Measurements from ENCODE around the gene SNAP47.

SNAP47 gene

DNA sequence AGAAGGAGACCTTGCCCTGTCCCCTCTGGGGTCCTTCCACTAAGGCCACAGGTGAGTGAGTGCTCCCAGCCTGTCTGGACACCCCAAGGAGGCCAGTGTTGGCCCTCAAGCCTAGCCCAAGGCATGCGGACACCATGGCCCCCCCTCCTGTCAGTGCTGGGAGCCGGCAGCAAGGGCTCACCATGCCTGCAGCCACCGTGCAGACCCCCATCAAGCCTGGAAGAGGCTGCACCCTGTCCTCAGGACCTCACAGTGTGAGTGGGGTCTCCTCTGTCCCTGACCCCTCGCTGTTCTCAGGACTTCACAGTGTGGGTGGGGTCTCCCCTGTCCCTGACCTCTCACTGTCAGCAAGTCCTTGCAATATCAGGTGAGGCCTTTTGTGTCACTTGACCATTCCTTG is 47.0 kb downstream of the SNAP47 start:
- no peak for DNase-seq (ENCODE audit: low read depth in 2 of 2)

GRCh38 chr1:227785094-227785804 is 50.0 kb downstream of the SNAP47 start:
- DNase-seq (ENCODE audit: low read depth in 2 of 2), result no peak

- no peak for DNase-seq (ENCODE audit: low read depth in 2 of 2)
Measured at GRCh38 chr1:227785805-227786671, 50.8 kb downstream of the SNAP47 start.

DNA sequence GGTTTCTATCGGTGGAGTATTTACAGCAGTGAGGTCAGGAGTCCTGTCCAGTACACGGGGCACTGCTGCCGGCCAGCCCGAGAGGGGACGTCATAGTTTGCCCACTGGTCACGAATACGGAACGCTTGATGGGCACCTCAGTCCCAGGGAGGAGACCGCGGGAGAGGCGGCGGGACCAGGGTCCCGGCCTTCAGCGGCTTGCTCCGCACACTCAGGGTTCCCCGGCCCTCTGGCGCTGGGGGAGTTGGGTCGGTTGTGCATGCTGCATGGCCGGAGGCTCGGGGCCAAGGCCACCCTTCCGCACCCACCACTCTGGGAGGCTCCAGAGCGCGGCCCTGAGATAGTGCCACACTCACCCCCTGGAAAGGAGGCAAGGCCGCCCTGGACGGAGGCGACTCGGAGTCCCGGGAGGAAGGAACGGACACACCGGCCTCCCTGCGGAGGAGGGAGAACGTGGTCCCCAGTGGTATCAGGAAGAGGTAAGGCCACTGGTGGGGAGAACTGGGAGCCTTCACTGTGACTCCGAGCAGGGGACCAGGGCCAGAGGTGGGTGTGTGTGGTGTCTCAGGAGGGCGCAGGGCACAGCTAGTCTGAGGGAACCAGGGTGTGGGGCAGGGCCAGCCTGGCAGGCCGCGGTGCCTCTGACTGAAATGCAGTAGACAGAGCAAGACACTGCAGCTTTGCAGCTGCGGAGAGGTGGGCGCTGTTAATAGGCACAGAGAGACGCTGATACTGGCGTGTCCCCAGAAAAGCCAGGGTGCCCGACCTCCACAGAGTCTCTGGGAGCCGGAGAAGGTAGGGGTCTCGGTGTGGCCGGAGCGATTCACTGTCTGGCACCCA is 51.7 kb downstream of the SNAP47 start:
- no peak for DNase-seq (ENCODE audit: low read depth in 2 of 2)

DNA sequence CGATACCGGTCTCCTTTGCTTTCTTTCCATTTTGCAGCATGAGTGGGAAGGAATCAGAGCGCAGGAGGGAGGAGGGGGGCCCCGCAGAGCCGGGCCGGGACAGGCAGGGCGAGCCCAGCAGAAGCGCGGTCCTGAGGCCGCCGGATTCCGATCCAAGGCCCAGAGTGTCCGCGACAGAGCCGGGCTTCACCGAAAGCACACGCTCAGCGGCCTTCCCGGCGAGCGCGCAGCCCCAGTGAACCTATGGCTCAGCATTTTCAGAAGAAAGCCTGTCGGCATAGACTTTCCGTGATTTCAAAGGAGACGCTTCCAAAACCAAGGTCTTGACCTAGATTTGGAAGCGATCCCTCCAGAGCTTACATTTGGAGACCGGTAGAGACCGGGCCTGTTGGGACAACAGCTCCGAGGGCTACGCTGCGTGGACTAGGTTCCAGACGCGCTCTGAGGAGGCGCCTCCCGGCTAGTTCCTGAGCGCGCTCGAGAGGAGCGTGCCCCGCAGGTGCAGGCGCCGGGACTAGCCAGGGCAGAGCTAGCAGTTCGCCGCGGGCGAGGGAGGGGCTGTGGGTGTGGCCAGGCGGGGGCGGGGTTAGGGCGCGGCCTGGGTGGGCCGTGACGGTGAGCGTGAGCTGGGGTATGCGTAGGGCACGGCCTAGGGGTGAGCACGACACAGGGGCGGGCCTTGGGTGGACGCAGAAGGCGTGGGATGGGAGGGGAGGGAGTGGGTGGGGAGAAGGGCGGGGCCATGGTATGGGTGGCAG is 52.5 kb downstream of the SNAP47 start:
- peak; percentile 86 to 90 for DNase-seq (ENCODE audit: low read depth in 2 of 2)

DNA sequence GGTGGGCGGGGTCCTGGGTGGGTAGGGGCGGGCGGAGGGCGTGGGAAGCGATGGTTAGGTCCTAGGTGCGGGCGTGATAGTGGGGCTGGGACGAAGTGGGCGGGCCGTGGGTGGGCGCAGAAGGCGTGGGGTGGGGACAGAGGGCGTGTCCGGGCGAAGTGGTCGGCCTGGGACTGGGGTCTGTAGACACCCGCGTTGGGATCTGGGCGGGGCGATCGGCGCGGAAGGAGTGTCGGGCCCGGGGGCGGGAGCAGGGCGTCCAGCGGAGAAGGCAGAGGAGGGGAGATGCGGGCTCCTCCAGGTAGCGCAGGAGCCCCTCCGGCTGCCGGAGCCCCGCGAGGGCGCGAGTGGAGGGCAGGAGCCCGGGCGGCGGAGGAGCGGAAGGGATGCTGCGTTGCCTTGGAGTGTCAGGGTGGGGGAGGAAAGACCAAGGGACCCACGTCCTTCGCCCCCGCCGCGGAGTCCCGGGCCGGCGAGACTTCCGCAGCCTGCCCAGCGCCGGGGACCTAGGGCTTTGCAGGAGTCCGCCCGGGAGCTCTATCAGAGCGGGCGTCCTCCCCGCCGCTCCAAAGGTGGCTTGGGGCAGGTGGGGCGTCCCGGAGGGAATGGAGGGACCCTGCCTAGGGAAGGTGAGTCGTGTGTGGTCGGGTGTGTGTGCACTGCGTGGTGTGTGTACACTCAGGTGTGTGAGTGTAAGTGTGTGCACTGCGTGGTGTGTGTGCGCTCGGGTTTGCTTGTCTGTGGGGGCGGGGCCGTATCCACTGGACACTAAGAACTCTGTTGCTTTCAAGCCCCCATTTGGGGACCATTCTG is 53.2 kb downstream of the SNAP47 start:
- DNase-seq (ENCODE audit: low read depth in 2 of 2), result peak; percentile 56 to 61

DNA sequence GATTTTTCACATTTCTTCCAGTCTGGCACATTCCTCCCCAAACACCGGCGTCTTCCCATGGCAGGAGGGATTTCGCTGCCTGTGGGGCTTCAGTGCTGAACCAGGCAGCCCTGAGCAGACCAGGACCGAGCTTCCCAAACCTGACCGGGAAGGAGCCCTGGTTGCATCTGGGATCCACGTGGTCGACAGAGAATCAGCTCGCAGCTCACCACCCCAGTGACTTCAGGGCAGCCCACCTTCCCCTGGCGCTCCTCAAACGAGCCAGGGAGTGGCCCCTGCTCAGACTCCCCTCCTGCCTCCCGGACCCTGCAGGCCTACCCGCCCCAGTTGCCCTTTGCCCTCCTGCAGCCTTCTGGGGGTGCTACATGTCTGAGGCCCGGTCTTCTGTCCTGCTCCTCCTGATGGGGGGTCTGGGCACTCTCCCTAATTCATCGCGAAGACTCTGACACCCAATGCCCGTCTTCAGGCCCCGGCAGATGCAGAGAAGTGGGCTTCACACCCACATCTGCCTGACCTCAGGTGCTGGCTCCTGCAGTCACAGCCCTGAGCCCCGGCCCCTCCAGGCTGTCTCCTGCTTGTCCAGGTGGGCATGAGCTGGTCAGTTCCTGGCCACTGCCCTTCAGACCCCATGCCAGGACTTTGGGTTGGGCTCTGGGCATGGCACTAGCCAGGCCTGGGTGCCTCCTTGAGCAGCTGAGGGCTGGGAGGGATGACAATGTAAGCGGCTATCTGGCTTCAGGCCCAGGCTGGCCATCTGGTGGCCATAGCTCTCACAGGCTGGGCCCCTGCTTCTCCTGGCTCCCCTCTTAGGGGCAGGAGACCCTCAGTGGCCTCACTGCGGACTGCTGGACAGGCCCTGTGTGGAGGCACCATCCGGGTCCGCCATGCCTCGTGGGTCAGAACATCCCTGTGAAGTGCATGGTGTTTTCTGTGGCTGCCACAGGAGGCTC is 54.1 kb downstream of the SNAP47 start:
- no peak for DNase-seq (ENCODE audit: low read depth in 2 of 2)

DNA sequence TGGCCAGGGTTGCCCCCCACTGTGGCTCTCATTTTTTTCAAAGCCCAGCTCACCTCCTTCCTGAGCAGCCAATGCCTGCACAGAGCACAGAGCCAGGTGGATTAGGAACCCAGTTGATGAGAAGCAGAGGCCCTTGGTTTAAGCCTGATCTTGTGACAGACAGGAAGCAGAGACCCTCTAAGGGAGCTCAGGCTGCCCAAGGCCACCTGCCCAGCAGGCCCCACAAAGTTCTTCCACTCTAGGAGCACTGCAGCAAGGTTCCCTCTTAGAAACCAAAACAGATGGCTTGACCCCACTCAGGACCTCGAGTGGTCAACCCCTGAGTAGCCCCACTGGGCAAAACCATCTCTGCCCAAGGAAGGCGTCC is 54.8 kb downstream of the SNAP47 start:
- DNase-seq (ENCODE audit: low read depth in 2 of 2), result no peak

GRCh38 chr1:227790868-227791267 is 55.6 kb downstream of the SNAP47 start:
- no peak for DNase-seq (ENCODE audit: low read depth in 2 of 2)

DNA sequence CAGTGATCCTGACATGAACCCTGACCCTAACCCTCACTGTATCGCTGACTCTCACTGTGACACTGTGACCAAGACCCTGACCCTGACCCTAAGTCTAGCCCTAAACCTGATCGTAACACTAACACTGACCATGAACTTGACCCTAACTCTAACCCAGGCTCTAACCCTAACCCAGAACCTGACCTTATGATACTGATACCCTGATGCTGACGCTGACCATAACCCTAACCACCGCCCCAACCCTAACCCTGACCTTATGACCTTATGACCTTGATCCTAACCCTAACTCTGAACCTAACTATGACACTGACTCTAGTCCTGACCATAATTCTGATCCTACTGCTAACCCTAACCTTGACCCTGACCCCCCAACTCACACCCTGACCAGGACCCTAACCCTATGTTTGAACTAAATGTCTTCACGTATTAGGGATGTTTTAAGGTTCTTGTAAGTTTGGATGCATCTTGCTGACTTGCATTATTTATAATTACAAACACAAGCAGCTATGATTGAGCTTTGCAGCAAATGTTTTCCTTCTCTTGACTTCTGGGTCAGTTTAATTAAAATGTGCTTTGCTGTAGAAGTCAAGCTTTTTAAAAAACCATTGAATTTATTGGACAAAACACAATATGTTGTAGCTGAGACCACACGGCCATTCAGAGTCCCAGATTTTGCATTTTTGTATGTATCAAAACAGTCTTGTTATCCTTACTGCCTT is 56.3 kb downstream of the SNAP47 start:
- DNase-seq (ENCODE audit: low read depth in 2 of 2), result no peak

GRCh38 chr1:227792216-227793078 is 57.2 kb downstream of the SNAP47 start:
- DNase-seq (ENCODE audit: low read depth in 2 of 2), result no peak

GRCh38 chr1:227793079-227793947 is 58.1 kb downstream of the SNAP47 start:
- DNase-seq (ENCODE audit: low read depth in 2 of 2), result no peak

GRCh38 chr1:227793948-227794816 is 58.9 kb downstream of the SNAP47 start:
- no peak for DNase-seq (ENCODE audit: low read depth in 2 of 2)

- DNase-seq (ENCODE audit: low read depth in 2 of 2), result no peak
Measured at GRCh38 chr1:227794817-227795192, 59.6 kb downstream of the SNAP47 start.

DNA sequence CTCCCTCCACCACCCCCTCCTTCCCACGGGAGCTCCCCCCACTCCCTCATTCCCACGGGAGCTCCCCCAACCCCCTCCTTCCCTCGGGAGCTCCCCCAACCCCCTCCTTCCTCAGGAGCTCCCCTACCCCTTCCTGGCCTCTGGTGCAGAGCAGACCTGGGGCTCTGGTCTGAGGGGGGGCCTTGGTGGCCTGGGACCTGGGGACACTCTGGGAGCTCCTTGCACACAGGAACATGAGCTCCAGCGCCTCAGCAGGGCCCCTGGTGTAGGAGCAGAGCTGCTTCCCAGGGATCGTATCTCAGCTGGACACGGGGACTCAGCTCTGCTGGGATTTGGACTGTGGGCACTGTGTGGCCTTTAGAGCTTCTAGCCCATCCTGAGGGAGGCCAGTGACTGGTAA is 60.5 kb downstream of the SNAP47 start:
- DNase-seq (ENCODE audit: low read depth in 2 of 2), result no peak

- DNase-seq (ENCODE audit: low read depth in 2 of 2), result no peak
Measured at GRCh38 chr1:227796359-227796915, 61.2 kb downstream of the SNAP47 start.

Data from stimulated activated CD8-positive, alpha-beta memory T cell treated with anti-CD3 and anti-CD28 coated beads, Interleukin-15, amount 100 ng/mL, for 48 hours (primary cell).